ENCODE results near the gene TMEM14A. TPM values are rescaled to one million over a fixed set of nuclear protein-coding genes. Genes with fewer than 3 reads are reported as not detected.

Gene TMEM14A, protein sequence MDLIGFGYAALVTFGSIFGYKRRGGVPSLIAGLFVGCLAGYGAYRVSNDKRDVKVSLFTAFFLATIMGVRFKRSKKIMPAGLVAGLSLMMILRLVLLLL
- total RNA-seq: 15.6 and 19.9 TPM in 2 replicates

DNA sequence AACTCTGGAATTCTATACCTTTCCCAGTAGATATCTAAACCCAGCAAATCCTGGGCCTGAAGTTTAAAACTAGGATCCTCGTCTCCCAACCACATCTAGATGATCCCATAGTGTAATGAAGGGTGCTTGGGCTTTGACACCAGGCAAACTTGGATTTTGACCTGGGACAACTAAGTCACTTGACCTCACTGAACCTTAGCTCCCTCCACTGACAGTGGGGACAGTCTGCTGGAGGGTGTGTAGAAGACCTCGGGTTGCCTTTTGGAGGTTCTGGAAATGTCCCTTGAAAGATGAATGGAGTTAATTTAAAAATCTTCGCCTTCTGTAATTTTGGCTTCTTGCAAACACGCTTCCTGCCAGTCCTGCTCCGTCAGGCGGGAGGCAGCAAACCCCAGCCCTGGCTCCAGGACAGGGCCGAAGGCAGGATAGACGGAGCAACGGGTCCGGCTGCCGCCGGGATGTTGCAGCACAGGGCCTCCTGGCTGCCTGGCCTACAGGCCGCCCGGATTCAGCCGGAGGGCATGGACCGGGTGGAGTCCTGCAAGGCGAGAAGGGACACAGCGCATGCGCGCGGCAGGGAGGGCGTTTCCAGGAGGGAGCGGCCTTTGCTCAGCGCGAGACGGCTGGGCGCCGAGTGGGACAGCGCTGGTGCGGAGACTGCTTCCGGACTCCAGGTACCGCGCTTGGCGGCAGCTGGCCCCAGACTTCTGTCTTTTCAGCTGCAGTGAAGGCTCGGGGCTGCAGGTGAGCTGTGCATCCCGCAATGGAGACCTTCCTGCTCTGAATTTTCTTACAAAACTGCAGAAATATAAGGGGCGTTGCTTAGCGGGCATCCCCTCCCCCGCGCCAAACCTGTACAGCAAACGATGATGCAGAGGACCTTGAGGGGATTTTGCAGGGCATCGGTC, at the start of gene TMEM14A:
TSS of gene TMEM14A (plus strand) at position 612 of the 908 bp plus-strand sequence. CDS start 5,990 bp downstream, outside the sequence.
- H3K4me3 ChIP-seq (ENCODE audit: insufficient read depth, low read length): peak within 1 kb of the TSS; percentile 81
- no peaks in the 10 kb centered on the region for H4K20me1 ChIP-seq (ENCODE audit: insufficient read depth, low read length)
- DNase-seq (ENCODE audit: insufficient read length, low spot score, missing footprints): peak; percentile 99
- H3K27ac ChIP-seq (ENCODE audit: low read depth, low read length): no peak within 1 kb of the TSS
- H3K9me3 ChIP-seq (ENCODE audit: low read depth, low read length): no peaks in the 10 kb centered on the region
- H3K36me3 ChIP-seq (ENCODE audit: insufficient read depth, low read length): peaks cover 11% of the 10 kb centered on the region
- H3K4me2 ChIP-seq (ENCODE audit: insufficient read depth, low read length): peak within 1 kb of the TSS; percentile 93
- peaks cover 5% of the 10 kb centered on the region for H3K79me2 ChIP-seq (ENCODE audit: insufficient read depth, low read length)
- peaks cover 17% of the 10 kb centered on the region for H3K4me1 ChIP-seq (ENCODE audit: insufficient read depth, low read length)
- TF ChIP-seq, protein P1, sequence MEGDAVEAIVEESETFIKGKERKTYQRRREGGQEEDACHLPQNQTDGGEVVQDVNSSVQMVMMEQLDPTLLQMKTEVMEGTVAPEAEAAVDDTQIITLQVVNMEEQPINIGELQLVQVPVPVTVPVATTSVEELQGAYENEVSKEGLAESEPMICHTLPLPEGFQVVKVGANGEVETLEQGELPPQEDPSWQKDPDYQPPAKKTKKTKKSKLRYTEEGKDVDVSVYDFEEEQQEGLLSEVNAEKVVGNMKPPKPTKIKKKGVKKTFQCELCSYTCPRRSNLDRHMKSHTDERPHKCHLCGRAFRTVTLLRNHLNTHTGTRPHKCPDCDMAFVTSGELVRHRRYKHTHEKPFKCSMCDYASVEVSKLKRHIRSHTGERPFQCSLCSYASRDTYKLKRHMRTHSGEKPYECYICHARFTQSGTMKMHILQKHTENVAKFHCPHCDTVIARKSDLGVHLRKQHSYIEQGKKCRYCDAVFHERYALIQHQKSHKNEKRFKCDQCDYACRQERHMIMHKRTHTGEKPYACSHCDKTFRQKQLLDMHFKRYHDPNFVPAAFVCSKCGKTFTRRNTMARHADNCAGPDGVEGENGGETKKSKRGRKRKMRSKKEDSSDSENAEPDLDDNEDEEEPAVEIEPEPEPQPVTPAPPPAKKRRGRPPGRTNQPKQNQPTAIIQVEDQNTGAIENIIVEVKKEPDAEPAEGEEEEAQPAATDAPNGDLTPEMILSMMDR (IDR thresholded peaks at IDR 0.05; ENCODE audit: extremely low read depth, low read depth, low read length): no peak
- peak within 1 kb of the TSS; percentile 93 for H2AFZ ChIP-seq (ENCODE audit: low read length)
- peaks cover 3% of the 10 kb centered on the region for H3K27me3 ChIP-seq (ENCODE audit: insufficient read depth, low read length)

DNA sequence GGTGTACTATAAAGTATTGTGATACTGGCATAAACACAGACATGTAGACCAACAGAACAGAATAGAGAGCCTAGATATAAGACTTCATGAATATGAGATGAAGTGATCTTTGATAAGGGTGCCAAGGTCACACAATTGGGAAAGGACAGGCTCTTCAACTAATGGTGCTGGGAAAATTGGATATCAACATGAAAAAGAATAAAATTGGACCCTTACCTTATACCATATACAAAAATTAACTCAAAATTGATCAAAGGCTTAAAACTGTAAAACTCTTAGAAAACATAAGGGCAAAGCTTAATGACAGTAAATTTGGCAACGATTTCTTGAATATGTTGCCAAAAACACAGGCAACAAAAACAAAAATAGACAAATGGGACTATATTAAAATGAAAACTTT, 49.3 kb upstream of the TMEM14A start:
- Histone ChIP-seq H3K9me3 (ENCODE audit: low read depth, low read length) (no peaks in the 10 kb centered on the region), H3K4me3 (ENCODE audit: insufficient read depth, low read length) (no peak overlapping the region), H3K79me2 (ENCODE audit: insufficient read depth, low read length) (no peaks in the 10 kb centered on the region), H3K27me3 (ENCODE audit: insufficient read depth, low read length) (no peaks in the 10 kb centered on the region), H3K36me3 (ENCODE audit: insufficient read depth, low read length) (no peaks in the 10 kb centered on the region), H2AFZ (ENCODE audit: low read length) (no peak overlapping the region), H3K4me2 (ENCODE audit: insufficient read depth, low read length) (no peak overlapping the region), H3K4me1 (ENCODE audit: insufficient read depth, low read length) (peaks cover 8% of the 10 kb centered on the region), H4K20me1 (ENCODE audit: insufficient read depth, low read length) (no peaks in the 10 kb centered on the region), H3K27ac (ENCODE audit: low read depth, low read length) (no peak overlapping the region)
- TF ChIP-seq, protein P1 (IDR thresholded peaks at IDR 0.05; ENCODE audit: extremely low read depth, low read depth, low read length): no peak
- no peak for DNase-seq (ENCODE audit: insufficient read length, low spot score, missing footprints)

DNA sequence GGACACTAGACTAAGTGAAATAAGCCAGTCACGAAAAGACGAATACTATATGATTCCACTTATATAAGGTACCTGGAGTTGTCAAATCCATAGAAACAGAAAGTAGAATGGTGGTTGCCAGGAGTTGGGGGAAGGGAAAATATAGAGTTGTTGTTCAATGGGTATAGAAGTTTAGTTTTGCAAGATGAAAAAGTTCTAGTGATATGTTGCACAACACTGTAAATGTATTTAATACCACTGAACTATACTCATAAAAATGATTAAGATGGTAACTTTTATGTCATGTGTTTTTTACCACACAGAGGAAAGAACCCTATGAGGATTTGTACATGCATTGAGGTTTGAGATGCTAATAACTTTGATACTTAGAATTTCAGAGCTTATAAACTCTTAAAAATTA, 48.1 kb upstream of the TMEM14A start:
- H3K27ac ChIP-seq (ENCODE audit: low read depth, low read length): no peak overlapping the region
- H3K4me2 ChIP-seq (ENCODE audit: insufficient read depth, low read length): no peak overlapping the region
- no peak overlapping the region for H3K4me3 ChIP-seq (ENCODE audit: insufficient read depth, low read length)
- no peaks in the 10 kb centered on the region for H4K20me1 ChIP-seq (ENCODE audit: insufficient read depth, low read length)
- no peaks in the 10 kb centered on the region for H3K79me2 ChIP-seq (ENCODE audit: insufficient read depth, low read length)
- no peaks in the 10 kb centered on the region for H3K27me3 ChIP-seq (ENCODE audit: insufficient read depth, low read length)
- DNase-seq (ENCODE audit: insufficient read length, low spot score, missing footprints): no peak
- H3K4me1 ChIP-seq (ENCODE audit: insufficient read depth, low read length): no peaks in the 10 kb centered on the region
- H3K9me3 ChIP-seq (ENCODE audit: low read depth, low read length): no peaks in the 10 kb centered on the region
- TF ChIP-seq, protein P1 (IDR thresholded peaks at IDR 0.05; ENCODE audit: extremely low read depth, low read depth, low read length): no peak
- no peak overlapping the region for H2AFZ ChIP-seq (ENCODE audit: low read length)
- H3K36me3 ChIP-seq (ENCODE audit: insufficient read depth, low read length): no peaks in the 10 kb centered on the region

DNA sequence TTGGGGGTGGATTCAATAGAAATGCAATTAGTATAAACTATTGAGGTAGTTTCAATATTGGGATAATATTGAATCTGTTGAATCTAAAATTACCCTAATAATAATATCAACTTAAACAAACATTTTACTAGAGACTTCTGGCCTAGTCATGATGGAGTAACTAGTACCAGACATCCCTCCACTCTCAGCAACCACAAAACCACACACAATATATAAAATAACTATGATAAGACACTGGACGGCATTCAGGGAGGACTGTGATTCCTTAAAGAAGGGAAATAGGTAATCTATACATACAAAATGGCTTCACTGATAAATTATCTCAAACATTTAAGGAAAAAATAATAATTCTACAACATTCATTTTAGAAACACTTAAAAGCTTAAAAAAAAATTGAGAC, 38.9 kb upstream of the TMEM14A start:
- Histone ChIP-seq H3K9me3 (ENCODE audit: low read depth, low read length) (no peaks in the 10 kb centered on the region), H4K20me1 (ENCODE audit: insufficient read depth, low read length) (no peaks in the 10 kb centered on the region), H3K27me3 (ENCODE audit: insufficient read depth, low read length) (no peaks in the 10 kb centered on the region), H3K79me2 (ENCODE audit: insufficient read depth, low read length) (no peaks in the 10 kb centered on the region), H3K4me2 (ENCODE audit: insufficient read depth, low read length) (no peak overlapping the region), H2AFZ (ENCODE audit: low read length) (no peak overlapping the region), H3K36me3 (ENCODE audit: insufficient read depth, low read length) (no peaks in the 10 kb centered on the region), H3K27ac (ENCODE audit: low read depth, low read length) (no peak overlapping the region), H3K4me3 (ENCODE audit: insufficient read depth, low read length) (no peak overlapping the region), H3K4me1 (ENCODE audit: insufficient read depth, low read length) (peaks cover 15% of the 10 kb centered on the region)
- DNase-seq (ENCODE audit: insufficient read length, low spot score, missing footprints): no peak
- TF ChIP-seq, protein P1 (IDR thresholded peaks at IDR 0.05; ENCODE audit: extremely low read depth, low read depth, low read length): no peak
